ENCODE measurements around the gene ADM. TPM values are rescaled to one million over a fixed set of nuclear protein-coding genes. Genes with fewer than 3 reads are reported as not detected.

Gene ADM
- total RNA-seq, 2 experiments from 2014 or later, result 0.46 to 4.9 TPM

DNA sequence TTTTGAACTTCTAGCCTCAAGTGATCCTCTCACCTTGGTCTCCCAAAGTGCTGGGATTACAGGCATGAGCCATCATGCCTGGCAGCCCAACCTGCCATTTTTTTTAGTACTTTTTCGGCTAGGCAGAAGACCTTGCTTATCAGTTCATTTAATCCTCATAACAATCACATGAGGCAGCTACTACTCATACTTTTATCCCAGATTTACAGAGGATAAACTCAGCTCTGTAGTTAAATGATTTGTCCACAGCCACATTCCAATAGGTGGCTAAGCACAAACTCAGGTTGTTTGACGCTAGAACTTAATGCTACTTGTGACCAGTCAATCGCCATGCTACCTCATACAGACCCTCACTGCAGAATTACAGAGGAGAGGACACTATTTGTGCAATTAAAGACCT, 38.9 kb upstream of the ADM start:
- Histone ChIP-seq H3K9me2 (ENCODE audit: insufficient read depth, low read length) (no peaks in the 10 kb centered on the region), H3K36me3 (ENCODE audit: insufficient read depth, low read length) (no peaks in the 10 kb centered on the region), H3K4me2 (ENCODE audit: low read length) (no peak overlapping the region), H2AFZ (ENCODE audit: low read length) (no peak overlapping the region), H3K27ac (ENCODE audit: low read depth, low read length, poor library complexity, severe bottlenecking) (no peak overlapping the region), H3K9me3 (ENCODE audit: low read length) (no peaks in the 10 kb centered on the region), H3K4me1 (ENCODE audit: insufficient read depth, low read length, poor library complexity, severe bottlenecking) (no peaks in the 10 kb centered on the region), H3K79me2 (ENCODE audit: insufficient read depth, low read depth, low read length) (no peaks in the 10 kb centered on the region), H3K4me3 (ENCODE audit: low read depth, low read length, poor library complexity, severe bottlenecking) (no peak overlapping the region), H4K20me1 (ENCODE audit: insufficient read depth, low read length) (peaks cover 5% of the 10 kb centered on the region; the same call in 1 of the 2 replicates)
- ChIA-PET CTCF (ENCODE audit: unreplicated experiment) (no interaction called here), POLR2A (interaction anchor here (0.9 kb wide), 1 partner anchor 18 kb away, joined by 3 read pairs; no protein-coding TSS in a partner anchor)
- no peak for DNase-seq (ENCODE audit: low spot score)
- BruUV-seq (replicated peaks), result no TSS peak
- TF ChIP-seq CTCF (conservative IDR thresholded peaks at IDR 0.05; ENCODE audit: low read length), result no peak
- intact Hi-C loops (cut with micrococcal nuclease; ENCODE audit: unreplicated experiment), result no loop called here

DNA sequence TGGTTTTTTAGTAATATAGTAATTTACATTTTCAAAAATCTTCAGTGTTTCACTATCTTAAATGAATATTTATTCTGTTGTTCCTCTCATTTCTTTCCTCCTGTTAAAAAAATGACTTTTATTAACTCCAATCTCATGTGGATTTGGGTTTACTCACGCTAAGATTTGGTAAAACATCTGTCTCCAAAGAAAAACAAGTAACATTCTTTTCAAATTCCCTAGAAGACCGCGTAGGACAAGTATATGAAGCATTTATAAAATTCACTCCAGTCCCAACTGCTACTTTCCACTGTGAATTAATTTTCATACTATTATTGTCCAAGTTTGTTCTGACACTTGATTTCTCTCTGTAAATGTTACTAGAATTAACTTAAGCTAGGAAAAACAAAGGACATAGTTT, 37.1 kb upstream of the ADM start:
- Histone ChIP-seq H4K20me1 (ENCODE audit: insufficient read depth, low read length) (peaks cover 5% of the 10 kb centered on the region; the same call in 1 of the 2 replicates), H3K27ac (ENCODE audit: low read depth, low read length, poor library complexity, severe bottlenecking) (no peak overlapping the region), H3K79me2 (ENCODE audit: insufficient read depth, low read depth, low read length) (no peaks in the 10 kb centered on the region), H3K4me3 (ENCODE audit: low read depth, low read length, poor library complexity, severe bottlenecking) (no peak overlapping the region), H2AFZ (ENCODE audit: low read length) (no peak overlapping the region), H3K4me1 (ENCODE audit: insufficient read depth, low read length, poor library complexity, severe bottlenecking) (no peaks in the 10 kb centered on the region), H3K36me3 (ENCODE audit: insufficient read depth, low read length) (no peaks in the 10 kb centered on the region), H3K9me2 (ENCODE audit: insufficient read depth, low read length) (no peaks in the 10 kb centered on the region), H3K9me3 (ENCODE audit: low read length) (no peaks in the 10 kb centered on the region), H3K4me2 (ENCODE audit: low read length) (no peak overlapping the region)
- CTCF ChIA-PET (ENCODE audit: unreplicated experiment), result no interaction called here
- no peak for DNase-seq (ENCODE audit: low spot score)
- BruUV-seq (replicated peaks), result no TSS peak
- intact Hi-C loops (cut with micrococcal nuclease; ENCODE audit: unreplicated experiment), result no loop called here
- POLR2A ChIA-PET, result interaction anchor here (0.6 kb wide), 1 partner anchor 11 kb away, joined by 3 read pairs; no protein-coding TSS in a partner anchor
- no peak for TF ChIP-seq EZH2phosphoT487 (IDR thresholded peaks at IDR 0.05; ENCODE audit: borderline replicate concordance, low read depth, low read length)
- TF ChIP-seq CTCF (conservative IDR thresholded peaks at IDR 0.05; ENCODE audit: low read length), result no peak

- H3K9me2 ChIP-seq (ENCODE audit: insufficient read depth, low read length), result no peaks in the 10 kb centered on the region
- no peak for DNase-seq (ENCODE audit: low spot score)
- no peak overlapping the region for H3K4me3 ChIP-seq (ENCODE audit: low read depth, low read length, poor library complexity, severe bottlenecking)
- no peaks in the 10 kb centered on the region for H3K4me1 ChIP-seq (ENCODE audit: insufficient read depth, low read length, poor library complexity, severe bottlenecking)
- ChIA-PET CTCF (ENCODE audit: unreplicated experiment) (interaction anchor here (0.5 kb wide), 1 partner anchor 339 kb away, joined by 5 read pairs; no protein-coding TSS in a partner anchor), POLR2A (interaction anchor here (0.5 to 0.9 kb wide), 2 partner anchors 31 to 45 kb away, joined by 3 read pairs; no protein-coding TSS in a partner anchor)
- no peaks in the 10 kb centered on the region for H3K36me3 ChIP-seq (ENCODE audit: insufficient read depth, low read length)
- no TSS peak for BruUV-seq (replicated peaks)
- no peaks in the 10 kb centered on the region for H3K9me3 ChIP-seq (ENCODE audit: low read length)
- no peak overlapping the region for H3K27ac ChIP-seq (ENCODE audit: low read depth, low read length, poor library complexity, severe bottlenecking)
- no peak overlapping the region for H2AFZ ChIP-seq (ENCODE audit: low read length)
- no peak overlapping the region for H3K4me2 ChIP-seq (ENCODE audit: low read length)
- no peak for TF ChIP-seq CTCF (conservative IDR thresholded peaks at IDR 0.05; ENCODE audit: low read length)
- no peak for TF ChIP-seq EZH2phosphoT487 (IDR thresholded peaks at IDR 0.05; ENCODE audit: borderline replicate concordance, low read depth, low read length)
- H3K79me2 ChIP-seq (ENCODE audit: insufficient read depth, low read depth, low read length), result no peaks in the 10 kb centered on the region
- peaks cover 5% of the 10 kb centered on the region; the same call in 1 of the 2 replicates for H4K20me1 ChIP-seq (ENCODE audit: insufficient read depth, low read length)
- intact Hi-C loops (cut with micrococcal nuclease; ENCODE audit: unreplicated experiment), result no loop called here
Measured at GRCh38 chr11:10268746-10269488, 36.0 kb upstream of the ADM start.

Measured in OCI-LY7 (cell line).